ENCODE results near the gene SLC12A4.
"Not testable (repeated sequence)": the region's sequence is repeated elsewhere in the genome, so short reads cannot be mapped to it uniquely, and the experiment has no call there.

The SLC12A4 gene

DNA sequence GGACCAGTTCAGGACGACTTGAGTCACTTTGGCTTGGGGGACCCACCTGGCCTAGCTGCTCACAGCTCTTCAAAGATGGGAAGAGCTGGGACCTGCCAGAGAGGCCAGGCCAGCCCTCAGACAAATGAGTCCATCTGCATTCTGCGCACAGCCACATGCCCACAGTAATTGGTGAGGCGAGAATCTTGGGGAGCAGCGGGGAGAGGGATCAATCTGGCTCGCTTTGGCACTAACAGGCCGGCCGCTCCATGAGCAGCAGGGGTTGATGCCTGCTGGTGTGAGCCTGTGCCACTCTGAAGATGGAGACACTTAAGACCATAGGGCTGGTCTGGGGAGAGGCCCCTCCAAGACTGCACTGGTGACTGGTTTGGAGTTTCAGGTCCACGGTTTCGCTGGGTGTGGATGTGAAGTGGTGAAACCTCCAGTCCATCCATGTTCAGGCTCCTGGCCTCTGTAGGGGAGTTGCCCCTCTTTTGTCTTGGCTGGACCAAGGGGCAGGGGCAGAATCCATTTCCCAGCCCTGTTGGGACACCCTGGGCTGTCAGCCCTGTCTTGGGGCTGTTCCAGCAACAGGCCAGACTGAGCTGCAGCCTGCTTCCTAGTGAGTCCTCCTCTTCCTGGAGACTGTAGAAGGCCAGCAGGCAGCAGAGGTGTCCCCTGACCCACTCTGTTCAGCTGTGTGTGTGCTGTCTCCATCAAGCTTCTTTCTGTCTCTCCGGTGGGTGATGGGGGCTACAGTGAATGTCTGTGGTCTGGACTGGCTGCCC is 44.1 kb downstream of the SLC12A4 start:
- DNase-seq: no peak

DNA sequence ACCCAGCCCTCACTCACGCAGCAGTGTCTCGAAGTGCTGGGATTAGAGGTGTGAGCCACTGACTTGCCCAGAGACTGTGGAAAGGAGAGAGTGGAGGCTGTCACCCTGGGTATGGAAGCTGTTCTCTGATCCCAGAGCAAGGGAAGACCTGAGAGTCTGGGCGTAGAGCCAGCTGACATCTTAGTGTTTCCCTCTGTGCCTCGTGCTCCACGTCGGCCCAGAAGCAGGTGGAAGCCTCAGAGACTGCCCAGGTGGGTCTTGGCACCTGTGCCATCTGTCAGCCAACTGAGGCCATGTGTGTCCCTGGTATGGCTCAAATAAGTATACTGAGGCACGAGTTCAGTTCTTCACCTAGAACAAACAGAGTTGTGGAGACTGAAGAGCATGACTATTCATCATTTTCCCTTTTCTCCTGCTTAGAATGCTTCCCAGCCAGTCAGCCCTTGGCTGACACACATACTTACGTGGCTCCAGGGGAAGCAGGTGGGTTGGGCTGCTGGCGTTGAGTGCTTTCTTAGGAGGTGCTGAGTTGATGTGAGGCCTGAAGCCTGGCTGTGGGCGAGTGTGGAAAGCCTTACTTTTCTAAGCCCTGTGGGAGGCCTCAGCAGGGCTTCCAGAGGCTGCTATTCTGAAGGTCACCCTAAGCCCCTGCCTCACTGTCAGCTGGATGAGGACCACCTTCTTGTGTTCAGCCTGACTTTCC is 44.9 kb downstream of the SLC12A4 start:
- no peak for DNase-seq

DNA sequence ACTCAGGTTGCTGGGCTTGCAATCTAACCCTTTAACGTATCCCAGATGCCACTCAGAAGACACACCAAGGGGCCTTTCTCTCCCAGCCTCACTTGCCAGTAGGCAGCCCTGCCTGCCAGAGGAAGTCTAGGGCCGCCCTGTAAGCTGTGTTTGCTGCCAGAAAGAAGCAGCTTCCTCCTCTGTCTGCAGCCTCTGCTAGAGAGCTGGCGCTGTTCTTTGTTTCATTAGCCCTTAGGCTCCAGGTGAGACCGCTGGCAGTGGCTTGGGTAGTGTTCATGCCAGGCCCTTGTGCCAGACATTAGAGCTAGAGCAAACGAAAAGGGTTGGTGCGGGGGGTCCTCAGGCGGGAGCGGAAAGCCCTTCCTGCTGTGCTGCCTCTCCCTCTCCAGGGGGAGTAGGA is 45.7 kb downstream of the SLC12A4 start:
- DNase-seq: no peak

- DNase-seq: no peak
These were observed 46.2 kb downstream of the SLC12A4 start for GRCh38 chr16:67922221-67922620.

DNA sequence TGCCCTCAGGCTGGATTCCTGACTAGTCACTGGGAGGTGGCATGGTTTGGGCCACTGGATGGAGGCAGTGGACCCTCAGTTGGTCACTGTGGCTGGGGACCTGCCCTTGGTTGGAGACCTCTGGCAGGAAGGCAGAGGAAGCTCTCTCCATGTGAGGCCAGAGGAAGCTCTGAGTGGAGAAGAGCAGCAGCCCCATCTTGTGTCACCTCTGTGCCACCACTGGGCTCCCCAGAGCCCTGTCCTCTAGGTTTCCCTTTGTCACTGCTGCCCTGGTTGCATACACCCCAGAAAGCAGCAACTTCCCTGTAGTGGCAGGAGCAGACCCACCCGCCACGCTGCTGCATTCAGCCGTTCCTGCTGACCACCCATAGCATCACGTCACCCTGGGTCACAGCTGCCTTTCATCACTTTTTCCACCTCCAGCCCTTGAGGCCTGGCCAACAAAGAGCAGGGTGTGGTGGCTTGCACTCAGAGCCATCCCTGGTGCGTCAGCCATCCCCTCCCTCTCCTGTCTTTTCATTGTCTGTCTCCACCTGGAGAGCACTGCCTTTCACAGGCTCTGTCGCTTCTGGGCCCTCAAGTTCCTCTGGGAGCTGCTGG is 48.7 kb downstream of the SLC12A4 start:
- no peak for DNase-seq

DNA sequence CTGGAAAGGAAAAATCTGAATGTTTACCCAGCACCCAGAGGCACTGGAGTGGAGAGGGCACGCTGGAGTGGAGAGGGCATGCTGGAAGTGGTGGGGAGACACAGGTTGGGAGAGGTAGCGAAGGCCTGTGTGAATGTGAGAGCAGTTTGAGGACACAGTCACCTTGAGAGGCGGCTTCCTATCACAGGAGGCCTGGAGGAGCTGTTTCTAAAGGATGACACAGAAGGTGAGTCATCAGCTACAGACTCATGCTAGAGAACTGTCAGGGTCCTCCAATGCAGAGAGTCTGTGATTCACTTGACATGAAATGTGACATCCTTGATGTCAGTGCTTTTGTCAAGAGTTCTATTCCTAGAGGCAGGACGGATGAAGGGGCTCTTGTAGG is 50.6 kb downstream of the SLC12A4 start:
- peak; percentile 39 for DNase-seq

DNA sequence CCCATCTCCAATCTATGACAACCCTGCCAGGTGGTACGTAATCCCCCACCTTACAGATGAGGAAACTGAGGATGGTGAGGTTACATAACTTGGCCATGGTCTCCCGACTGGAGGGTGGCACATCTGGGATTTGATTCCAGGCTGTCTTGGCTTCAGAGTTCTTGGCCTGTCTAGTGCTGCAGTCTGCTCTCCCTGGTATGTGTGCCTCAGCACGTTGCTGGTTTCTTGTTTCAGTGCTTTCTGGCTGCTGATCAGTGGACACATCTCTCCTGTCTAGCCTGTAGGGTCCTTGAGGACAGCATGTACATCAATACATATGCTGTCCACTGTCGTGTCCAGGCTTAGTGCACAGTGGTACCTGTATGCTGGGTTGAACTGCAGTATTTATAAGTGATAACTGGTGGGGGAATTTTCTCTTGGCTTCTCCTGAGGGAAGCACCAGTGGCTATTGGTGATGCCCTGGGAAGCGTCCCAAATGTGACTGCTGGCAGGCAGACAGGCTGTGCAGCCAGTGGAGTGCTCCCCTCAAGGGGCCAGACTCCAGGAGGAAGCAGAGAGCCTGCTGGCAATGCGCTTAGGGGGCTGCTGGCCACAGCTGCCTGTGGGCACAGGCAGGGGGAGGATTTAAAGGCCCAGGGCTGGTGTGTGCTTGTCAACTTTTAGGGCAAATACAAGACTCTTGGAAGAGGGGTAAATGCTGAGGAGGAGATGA is 51.1 kb downstream of the SLC12A4 start:
- no peak for DNase-seq

DNA sequence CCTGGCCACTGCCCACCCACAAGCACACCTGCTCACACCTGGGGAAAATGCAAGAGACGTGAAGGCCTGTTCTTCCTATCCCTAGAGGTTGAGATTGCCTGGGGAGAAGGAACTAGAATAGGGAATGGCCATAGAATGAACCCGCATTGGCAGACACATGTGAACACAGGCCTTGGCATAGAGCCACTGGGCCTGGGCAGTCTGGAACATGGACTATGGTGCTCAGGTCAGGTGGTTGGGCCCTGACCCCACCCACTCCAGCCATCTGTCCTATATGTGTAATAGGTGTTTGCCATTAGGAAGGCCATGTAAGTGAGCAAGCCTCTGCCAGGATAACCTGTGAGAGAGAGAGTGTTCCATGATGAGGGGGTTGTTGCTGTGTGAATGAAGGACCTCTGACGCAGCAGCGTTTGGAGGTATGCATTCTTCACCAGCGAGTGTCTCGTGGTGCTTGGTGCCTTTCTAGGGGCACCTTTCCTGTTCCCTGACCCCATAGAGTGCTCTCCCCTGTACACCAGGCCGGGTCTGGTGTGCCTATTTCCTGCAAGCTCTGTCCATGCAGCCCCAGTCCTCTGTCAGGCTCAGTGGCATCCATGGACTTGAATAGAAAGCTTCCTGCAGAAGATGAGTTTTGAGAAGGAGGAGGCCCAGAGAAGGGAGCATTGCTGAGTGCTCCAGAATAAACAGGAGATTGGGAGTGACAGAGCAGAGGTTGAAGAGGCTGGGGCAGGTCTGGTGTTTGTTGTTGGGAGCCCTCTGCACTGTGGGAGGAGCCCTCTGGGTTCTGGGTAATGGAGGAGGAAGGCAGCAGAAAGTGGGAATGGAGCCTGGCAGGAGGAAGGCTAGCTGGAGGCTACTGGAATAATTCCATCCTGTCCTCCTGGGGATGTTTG is 52.4 kb downstream of the SLC12A4 start:
- DNase-seq: no peak

DNA sequence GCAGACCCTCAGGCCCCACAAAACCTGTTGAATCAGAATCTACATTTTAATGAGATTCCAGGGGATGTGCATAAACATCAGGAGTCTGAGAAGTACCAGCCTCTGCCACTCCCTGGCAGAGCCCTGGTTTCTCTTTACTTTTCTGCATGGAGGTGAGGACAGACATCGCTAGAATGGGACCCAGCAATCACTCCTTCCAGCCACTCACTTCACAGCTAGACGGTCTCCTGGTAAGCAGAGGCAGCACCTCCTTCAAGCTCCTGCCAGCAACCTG is 53.0 kb downstream of the SLC12A4 start:
- DNase-seq: not testable (repeated sequence)

- DNase-seq: no peak
These were observed 53.5 kb downstream of the SLC12A4 start for GRCh38 chr16:67914758-67915495.

DNA sequence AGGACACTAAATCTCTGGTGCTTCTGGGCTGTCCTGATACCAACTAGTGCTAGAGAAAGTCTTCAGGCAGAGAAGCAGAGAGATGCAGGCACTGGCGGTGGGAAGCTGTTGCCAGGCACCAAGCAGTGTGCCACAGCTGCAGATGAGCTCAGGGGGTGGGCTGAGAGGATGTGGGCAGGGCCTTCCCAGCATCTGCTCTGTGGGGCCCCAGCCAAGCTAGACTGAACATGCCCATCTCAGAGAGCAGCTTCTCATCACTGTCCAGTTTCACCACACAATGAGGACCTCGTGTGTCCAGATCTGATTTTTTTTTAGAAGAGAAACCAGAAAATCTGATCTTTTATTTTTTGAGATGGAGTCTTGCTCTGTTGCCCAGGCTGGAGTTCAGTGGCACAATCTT is 58.3 kb downstream of the SLC12A4 start:
- DNase-seq: no peak

DNA sequence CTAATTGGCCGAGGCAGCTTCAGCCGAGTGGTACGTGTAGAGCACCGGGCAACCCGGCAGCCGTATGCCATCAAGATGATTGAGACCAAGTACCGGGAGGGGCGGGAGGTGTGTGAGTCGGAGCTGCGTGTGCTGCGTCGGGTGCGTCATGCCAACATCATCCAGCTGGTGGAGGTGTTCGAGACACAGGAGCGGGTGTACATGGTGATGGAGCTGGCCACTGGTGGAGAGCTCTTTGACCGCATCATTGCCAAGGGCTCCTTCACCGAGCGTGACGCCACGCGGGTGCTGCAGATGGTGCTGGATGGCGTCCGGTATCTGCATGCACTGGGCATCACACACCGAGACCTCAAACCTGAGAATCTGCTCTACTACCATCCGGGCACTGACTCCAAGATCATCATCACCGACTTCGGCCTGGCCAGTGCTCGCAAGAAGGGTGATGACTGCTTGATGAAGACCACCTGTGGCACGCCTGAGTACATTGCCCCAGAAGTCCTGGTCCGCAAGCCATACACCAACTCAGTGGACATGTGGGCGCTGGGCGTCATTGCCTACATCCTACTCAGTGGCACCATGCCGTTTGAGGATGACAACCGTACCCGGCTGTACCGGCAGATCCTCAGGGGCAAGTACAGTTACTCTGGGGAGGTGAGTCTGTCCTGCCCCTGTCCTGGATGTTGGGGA is 59.2 kb downstream of the SLC12A4 start:
- no peak for DNase-seq

DNA sequence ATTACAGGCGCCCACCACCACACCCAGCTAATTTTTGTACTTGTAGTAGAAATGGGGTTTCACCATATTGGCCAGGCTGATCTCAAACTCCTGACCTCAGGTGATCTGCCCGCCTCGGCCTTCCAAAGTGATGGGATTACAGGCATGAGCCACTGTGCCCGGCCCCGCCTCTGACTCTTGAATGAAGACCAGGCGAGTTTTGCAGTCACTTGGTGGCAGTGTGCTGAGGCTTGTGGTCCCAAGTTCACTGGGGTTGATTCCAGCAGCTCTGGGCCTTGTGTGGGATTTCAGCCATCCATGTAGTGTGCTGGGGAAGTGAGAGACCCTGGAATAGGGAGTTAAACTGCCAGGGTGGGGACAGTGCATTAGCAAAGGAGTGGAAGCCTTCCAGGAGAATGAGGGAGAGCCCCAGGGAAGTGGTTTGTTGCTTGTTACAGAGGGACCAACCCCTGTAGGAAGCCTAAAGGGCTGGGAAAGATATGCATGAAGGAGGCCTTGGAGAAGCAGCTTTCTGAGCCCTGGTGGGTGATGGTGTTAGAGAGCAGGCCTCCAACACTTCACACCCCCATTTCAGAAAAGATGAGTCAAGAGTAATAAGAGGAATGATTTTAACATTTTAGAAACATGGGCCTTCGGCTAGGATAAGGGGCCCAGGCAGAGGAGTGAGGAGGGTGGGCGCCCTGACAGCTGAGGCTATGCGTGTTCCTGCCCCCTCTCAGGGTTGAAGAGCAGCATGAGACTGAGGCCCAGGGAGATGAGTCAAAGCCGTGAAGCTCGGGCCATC is 60.8 kb downstream of the SLC12A4 start:
- DNase-seq: no peak

GRCh38 chr16:67902831-67903230 is 65.6 kb downstream of the SLC12A4 start:
- DNase-seq: no peak

DNA sequence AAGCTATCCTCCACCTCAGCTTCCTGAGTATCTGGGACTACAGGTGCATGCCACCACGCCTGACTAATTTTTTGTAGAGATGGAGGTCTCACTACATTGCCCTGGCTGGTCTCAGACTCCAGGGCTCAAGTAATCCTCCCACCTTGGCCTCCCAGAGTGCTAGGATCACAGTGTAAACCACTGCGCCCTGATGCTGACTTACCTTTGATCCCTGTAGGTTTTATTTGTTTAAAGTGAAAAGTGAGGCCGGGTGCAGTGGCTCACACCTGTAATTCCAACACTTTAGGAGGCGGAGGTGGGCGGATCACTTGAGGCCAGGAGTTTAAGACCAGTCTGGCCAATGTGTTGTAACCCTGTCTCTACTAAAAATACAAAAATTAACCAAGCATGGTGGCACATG is 66.7 kb downstream of the SLC12A4 start:
- DNase-seq: no peak

DNA sequence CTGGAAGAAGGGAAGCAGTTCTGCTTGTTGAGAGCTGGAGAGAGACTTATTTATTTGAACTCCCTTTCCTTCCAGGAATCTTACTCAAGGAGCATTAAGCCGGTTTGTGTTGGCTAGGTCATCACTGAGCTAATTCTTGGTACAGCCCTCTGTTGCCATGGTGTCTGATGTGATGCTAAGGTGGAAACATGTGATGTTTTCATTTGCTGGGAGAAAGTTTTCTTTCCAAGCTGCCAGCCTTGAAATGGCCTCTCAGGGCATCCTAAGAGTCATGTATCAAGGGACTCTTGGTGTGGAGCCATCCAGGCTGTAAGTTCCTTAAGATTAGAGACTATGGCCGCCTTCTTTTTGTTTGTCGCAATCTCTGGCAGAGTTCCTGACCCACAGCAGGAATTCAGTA is 71.2 kb downstream of the SLC12A4 start:
- no peak for DNase-seq

DNA sequence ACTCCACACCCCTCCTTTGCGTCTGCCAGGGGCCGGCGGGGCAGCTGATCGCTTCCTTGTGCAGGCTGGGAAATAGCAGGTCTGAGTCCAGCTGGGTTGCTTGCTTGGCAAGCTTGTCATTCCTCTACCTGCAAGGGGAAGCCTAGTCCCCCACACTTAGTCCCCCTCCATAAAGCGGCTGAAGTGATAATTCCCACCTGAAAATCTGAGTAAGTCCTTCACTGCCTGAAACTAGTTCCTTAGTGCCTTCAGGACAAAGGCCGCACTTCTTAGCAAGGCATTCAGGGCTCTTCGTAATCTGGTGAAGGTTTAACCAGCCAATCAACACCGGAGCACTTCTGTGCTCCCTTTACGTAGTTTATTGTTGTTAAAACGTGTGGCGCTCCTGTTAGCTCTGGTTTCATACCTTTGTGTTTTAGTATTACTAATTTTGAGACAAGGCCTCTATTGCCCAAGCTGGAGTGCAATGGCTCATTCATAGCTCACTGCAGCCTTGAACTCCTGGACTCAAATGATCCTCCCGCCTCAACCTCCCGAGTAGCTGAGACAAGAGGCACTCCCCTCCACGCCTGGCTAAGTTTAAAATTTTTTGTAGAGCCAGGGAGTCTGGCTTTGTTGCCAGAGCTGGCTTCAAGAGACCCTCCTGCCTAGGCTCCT is 74.6 kb downstream of the SLC12A4 start:
- no peak for DNase-seq
